CD4-positive, alpha-beta T cell treated with Interferon gamma for 1 hour (primary cell): ENCODE results near the gene RBM15.

Experiments used
- DNase-seq: peaks from one replicate; pipeline ENCODE4 v3.0.0-alpha.2; 2020

RBM15 gene

DNA sequence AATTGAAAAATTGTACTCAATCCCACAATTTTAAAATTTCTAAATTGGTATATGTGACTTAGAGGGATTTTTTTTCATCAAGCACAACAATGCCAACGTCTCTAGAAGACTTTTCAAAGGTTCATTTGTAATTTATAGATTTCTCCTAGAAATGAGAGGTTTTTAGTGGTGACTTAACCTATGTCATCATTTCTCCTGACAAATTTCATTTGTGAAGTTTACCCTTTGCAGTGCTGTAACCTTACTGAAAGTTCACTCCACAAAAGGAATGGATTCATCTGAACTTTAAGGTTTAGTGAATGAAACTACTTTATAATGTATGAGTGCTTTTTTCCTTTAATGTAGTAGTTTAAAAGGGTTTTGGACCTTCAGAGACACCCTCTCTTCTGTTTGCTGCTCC lies 16.1 kb downstream of the RBM15 start:
- no peak for DNase-seq

DNA sequence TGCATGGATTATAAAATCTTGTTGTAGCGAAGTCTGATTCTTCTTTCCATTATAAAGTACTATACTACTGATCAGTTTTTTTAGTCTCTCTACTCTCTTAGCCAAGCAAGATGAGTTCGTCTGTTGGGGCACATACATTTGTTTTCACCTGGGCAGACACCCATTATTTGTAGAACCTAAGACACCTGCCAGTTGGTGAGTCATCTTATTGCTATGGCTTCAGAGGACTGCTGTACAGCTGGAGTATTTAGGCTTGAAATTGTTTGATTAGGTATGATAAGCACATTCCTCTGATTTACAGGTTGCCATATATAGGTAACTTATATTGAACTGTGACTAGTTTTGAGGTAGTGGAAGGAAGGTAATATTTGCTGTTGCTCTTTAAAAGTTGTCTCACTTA lies 17.2 kb downstream of the RBM15 start:
- DNase-seq, result no peak

DNA sequence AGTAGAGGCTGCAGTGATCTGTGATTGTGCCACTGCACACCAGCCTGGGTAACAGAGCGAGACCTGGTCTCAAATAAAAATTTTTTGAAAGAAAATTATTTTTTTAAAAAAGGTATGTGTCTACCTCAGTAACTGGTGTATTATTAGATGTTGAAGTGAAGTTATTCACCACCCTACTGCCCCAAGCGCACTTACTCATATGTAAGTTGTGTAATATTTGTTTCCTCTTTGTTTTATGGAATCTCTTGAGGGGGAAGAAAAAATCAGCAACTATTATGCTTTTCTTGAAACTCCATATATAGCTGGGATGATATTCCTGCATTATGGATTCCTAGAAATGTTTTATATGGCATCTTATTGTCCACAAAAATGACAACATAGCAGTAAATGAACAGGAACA lies 21.3 kb downstream of the RBM15 start:
- DNase-seq, result no peak

DNA sequence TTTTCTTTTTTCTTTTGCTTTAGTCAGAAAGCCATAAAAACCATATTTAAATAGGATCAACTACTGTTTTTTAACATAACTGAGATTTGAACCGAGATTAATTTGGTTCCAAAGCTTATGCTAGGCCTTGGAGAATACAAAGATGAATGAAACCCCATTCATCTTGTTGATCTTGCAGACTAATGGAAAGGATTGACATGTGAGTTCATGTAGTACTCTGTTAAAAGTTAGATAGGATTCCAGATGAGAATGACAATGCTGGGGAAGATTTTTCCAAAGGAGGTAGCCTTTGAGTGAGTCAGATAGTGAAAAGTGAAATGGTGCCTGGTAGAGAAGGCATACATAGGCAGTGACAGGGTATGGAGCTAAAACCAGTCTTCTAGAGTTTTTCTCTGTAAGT lies 22.7 kb downstream of the RBM15 start:
- no peak for DNase-seq

DNA sequence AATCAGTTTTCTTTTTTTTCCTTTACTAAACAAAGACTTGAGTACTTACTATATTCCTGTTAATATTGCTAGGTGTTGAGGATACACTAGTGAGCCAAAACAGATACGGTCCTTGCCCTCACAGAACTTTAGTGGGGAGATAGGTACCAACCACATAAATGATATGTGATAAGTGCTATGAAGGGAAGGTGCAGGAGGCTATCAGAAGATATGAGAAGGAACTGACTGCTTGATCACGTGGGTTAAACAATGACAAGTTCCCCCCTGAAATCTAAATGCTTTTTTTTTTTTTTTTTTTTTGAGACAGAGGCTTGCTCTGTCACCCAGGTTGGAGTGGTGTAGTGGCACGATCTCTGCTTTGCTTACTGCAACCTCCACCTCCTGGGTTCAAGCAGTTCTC lies 25.0 kb downstream of the RBM15 start:
- DNase-seq, result no peak

DNA sequence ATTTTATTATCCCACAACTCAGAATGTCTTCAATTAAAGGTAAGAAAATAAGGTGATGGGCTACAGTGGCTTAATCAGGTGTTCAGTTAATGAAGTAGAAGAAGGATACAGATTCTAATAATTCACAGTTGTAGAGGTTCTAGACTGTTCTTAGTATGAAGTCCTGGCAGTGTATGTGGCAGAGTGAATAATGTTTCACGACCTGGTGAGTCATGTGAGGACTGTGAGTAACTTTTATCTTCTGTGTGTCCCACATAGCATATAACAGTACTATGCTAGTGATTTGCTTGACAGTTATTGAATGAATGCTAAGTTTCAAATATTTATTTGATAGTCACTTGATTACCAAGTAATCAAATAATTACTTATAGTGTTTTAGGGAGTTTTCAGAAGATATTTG lies 31.6 kb downstream of the RBM15 start:
- no peak for DNase-seq

DNA sequence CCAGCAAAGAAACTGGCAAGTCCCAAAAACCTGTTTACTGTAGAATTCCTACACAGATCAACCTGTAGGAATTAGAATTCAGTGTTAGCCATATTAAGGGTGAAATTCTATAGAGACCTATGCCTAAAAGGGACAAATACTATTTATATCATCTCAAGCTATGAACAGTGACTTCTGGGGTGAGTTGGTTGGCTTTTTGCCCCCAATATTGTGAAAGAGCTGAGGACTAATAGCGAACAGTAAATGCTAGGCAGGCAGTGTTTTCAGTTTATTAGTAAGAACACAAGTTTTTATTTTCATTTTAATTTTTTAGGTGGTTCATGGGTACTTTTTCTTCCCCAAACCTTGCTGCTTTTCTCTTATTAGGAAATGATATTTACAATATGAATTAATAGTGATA lies 36.3 kb downstream of the RBM15 start:
- no peak for DNase-seq

DNA sequence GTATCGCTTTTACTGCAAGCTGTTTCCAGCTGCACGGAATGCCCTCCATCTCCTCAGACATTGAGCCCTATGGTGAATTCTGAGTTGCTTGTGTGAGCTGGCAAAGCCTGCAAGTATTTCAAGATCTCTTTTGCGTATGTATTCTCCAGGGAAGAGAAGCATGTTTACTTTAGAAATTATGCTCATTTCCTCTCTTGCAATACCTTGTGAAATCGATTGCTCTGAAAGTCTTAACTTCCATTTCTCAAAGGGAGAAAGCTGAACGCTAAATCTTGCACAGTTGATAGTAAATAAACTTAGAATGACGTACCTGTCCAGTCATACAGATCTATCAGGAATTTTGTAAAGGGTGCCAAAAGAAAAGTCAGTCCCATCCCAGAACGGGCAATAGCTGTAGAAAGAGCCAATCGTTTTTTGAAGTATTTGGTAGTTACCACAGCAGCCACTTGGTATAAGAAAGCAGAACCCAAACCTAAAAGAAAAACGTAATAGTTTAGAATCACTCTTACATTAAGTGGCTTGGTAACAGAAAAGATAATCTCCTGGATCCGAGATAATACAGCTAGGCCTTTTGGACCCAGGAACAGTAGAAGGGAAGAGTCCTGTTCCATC lies 41.6 kb downstream of the RBM15 start:
- no peak for DNase-seq

DNA sequence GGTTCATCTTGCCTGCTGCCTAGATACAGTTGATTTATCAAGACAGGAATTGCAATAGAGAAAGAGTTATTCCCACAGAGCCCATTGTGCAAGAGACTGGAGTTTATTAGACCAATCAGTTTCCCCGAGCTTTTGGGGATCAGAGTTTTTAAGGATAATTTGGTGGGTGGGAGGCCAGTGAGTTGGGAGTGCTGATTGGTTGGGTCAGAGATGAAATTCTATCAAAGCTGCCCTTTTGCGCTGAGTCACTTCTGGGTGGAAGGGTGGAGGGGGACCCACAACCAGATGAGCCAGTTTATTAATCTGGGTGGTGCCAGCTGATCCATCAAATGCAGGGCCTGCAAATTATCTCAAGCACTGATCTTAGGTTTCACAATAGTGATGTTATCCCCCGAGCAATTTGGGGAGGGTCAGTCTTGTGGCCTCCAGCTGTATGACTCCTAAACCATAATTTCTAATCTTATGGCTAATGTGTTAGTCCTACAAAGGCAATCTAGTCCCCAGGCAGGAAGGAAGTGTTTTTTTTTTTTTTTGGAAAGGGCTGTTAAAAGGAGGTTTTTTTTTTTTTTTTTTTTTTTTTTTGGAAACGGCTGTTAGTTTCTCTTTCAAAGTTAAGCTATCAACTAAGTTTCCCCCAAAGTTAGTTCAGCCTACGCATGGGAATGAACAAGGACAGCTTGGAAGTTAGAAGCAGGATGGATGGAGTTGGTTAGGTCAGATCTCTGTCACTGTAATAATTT lies 44.2 kb downstream of the RBM15 start:
- DNase-seq, result no peak

DNA sequence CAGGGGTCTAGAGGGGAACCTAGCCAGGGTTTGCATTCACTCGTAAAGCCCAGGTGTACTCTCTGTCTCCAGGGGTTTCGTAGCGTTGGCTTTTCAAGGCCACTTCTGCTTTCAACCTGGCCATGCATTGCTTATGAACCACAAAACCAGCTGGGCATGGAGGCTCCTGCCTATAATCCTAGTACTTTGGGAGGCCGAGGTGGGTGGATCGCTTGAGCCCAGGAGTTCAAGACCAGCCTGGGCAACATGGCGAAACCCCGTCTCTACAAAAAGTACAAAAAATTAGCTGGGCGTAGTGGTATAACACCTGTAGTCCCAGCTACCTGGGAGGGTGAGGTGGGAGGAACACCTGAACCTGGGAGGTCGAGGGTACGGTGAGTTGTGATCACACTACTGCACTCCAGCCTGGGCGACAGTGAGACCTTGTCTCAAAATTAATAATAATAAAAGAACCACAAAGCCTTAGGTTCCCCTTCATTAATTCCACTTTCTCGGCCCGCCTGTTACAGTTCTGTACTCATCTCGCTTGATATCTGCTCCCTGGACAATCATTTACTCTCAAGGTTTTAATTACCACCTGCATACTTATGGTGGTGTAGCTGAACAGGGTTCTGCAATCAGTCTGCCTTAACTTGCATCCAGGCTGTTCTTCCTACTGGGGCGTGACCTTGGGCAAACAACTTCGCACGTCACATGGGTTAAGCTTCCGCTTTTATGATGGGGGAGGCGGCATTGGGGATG lies 45.6 kb downstream of the RBM15 start:
- DNase-seq, result peak; percentile 75

DNA sequence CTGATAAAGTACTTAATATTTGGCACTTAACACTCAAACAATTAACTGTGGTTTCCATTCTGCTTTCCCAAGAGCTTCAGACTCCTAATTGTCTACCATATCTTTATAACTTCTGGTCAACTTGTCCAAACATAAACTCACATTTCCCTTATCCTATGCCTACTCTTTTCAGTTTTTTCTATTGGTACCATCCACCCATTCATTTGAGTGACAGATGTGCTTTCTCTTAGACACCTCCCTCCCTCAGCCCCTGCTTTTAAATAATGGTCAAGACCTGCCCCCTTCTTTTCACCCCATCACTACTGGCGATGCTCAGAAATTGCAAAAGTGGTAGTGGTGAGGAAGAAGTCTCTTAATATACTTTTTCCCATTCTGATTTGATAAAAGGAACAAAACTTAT lies 46.2 kb downstream of the RBM15 start:
- no peak for DNase-seq

DNA sequence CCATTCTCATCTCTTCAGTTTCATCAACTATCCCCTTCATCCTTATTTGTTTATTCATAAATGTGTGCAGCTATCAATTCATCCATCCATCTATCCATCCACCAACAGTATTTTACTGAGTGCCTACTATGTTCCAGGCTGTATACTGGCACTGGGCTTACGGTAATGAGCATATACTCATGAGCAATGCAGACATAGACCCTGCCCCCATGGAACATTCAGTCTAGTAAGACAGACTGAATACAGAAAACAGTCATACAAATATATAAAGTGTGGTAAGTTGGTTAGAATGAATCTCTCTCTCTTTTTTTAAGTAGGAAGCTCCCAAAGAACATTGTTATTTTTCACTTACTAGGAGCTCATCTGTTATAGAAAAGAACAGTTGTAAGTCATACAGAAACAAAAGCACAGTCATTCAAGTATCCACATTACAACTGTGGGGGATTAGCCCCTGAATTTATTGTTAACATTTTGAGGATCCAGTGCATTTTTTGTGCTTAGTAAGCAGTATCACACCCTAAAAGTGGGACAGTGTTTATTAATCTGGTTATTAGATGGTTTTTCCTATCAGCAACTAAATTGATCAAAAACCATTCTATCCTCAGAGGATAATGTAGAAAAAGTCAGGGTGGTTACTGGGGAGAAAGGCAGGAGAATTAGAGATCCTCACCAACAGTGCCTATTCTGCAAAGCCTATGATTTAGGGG lies 48.0 kb downstream of the RBM15 start:
- DNase-seq, result no peak

DNA sequence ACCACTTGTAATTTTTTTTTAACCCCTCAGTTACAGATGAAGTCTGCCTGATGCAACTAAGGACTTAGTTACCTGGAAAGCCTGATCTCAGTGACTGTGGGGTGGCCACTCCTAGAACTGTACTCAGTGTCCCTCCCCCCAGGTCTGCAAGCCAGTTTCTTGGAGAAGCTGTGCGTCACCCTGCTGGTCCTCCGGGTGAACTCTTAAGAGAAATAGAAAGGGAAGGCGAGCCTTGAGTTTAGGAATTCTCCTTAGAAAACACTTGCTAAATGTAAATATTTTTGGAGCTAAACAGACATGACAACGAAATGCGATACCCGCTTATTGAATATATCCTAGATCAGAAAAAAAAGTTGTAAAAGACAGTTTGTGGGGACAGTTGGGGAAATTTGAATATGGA lies 50.9 kb downstream of the RBM15 start:
- no peak for DNase-seq

DNA sequence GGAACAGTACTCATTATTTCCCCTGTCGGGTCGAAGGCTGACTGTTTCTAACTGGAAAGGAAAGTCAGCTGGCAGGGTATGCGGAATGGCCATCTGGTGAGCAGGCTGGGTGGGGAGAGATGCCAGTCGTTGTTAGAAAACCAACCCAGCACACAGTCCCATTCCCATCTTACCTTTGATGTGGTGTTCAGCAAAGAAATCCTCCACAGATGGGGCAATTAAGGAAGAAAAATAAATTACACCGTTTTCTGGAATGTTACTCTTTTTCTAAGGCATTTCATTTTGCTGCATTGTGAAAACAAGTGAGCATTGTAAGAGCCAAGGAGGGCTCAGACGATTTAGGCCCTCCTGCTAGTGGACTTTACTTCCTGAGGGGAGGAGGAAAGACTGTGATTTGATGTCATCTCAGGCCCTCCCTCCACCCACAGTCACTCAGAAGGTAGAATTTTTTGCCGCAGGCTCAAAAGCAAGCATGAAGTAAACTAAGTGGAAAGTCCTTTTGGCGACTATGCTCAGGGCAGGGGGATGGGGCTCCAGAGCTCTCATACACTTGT lies 51.6 kb downstream of the RBM15 start, which contains the start of gene SLC16A4:
TSS of gene SLC16A4 (minus strand) at position 335 of the 554 bp plus-strand sequence. CDS start 1,703 bp downstream, outside the sequence.
- no peak for DNase-seq

DNA sequence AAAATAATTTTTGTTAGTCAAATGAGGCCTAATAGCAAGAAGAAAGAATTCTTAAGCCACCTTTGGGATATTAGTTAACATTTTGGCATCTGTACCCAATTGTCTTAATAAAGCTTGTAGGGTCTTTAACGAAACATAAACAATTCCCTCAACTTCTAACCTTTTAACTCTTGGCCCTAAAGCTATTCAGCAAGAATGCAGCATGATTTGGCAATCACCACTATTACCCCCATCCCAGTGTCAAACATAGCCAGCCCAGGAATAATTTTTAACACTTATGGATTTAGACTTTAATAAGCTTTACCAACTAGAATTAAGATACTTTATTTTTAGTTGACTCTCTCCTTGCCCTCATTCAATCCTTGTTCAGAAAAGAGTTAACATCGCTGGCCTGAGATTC lies 54.1 kb downstream of the RBM15 start:
- DNase-seq, result no peak

DNA sequence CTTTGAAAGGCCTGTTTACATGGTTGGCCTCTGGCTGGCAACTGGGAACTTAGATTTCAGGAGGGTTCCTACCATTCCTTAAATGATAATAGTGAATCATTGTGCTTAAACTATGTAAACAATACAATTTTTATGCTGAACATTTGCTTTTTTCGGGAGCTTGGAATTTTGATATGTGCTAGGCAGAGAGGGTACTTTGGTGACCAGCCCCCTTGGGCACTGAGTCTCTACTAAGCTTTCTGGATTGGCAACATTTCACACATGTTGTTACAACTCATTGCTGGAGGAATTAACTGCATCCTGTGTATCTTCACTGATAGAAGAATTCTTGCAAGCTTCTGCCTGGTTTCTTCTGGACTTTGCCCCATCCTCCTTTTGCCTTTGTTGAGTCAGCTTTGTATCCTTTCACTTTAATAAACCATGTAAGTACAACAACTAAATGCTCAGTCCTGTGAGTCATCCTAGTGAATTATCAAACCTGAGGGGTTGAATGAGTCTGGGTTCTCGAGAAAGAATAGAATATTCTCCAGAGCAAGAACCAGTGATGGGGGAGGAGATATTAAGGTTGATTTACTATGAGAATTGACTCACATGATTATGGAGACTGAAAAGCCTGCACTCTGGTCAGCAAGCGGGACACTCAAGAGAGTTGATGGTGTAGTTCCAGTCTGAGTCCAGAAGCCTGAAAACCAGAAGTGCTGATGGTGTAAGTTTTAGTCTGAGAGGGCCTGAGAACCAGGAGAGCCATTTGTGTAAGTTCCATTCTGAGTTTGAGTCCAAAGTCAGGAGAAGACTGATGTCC lies 54.7 kb downstream of the RBM15 start:
- no peak for DNase-seq

DNA sequence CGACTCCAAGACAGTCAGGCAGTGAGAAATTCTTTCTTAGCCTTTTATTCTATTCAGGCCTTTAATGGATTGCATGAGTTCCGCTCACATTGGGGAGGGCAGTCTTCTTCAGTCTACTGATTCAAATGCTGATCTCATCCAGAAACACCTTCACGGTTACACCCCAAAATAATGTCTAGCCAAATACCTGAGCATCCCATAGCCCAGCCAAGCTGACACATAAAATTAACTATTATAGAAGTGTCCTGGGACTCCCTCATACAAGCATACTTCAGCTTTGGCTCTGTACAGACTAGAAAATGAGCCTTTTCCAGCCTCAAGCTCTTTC lies 55.3 kb downstream of the RBM15 start:
- no peak for DNase-seq
